A549 (cell line): ENCODE data around the gene HIVEP1. TPM values are rescaled to one million over a fixed set of nuclear protein-coding genes. Genes with fewer than 3 reads are reported as not detected.

Source experiments
- ATAC-seq, 2 experiments: fragments of 200-7000 bp in 1 of 2; fragments of >200 bp in 1 of 2; cut with Nextera tagmentation in 1 of 2; cut with Tn5 transposase in 1 of 2; 3 replicates each; pipeline versions ENCODE4 v1.8.0 to v1.9.1; 2018 to 2020; ENCODE audit warnings: mild to moderate bottlenecking in 1 of 2, moderate library complexity in 1 of 2
- CTCF ChIA-PET: fragments of 300-600 bp; sonication (Branson Sonifier 250); formaldehyde crosslinking; extraction: SDS; loops from one replicate; lab custom pipeline; 2021; ENCODE audit warnings: antibody characterized with exemption, inconsistent platforms; lab: Yijun Ruan, JAX
- POLR2A ChIA-PET: fragments of 350-600 bp; formaldehyde crosslinking; extraction: SDS; loops from one replicate; lab custom pipeline; 2021; ENCODE audit warnings: antibody characterized with exemption, inconsistent platforms; lab: Yijun Ruan, JAX
- DNase-seq, 2 experiments: peaks; one replicate each; pipeline versions ENCODE4 v3.0.0 to v3.0.0-alpha.2; 2011 to 2016; ENCODE audit warnings: low read depth in 1 of 2, low spot score in 1 of 2
- FAIRE-seq: peaks from 2 replicates; lab custom pipeline; 2011; peaks lifted over from hg19 to GRCh38; lab: Jason Lieb, UNC
- H3K27ac ChIP-seq, 2 experiments: fragments of >200 bp; sonication (Bioruptor Twin); formaldehyde crosslinking; 3 replicates each; pipeline ENCODE4 v1.5.1; 2016 to 2017
- H3K4me1 ChIP-seq: fragments of >200 bp; sonication (Bioruptor Twin); formaldehyde crosslinking; 3 replicates; pipeline ENCODE4 v1.6.1; 2016
- H3K4me2 ChIP-seq: fragments of >200 bp; sonication (Bioruptor Twin); formaldehyde crosslinking; 3 replicates; pipeline ENCODE4 v1.6.1; 2016
- H3K4me3 ChIP-seq: fragments of >200 bp; sonication (Bioruptor Twin); formaldehyde crosslinking; 3 replicates; pipeline ENCODE4 v1.5.1; 2016
- H3K9me3 ChIP-seq: fragments of >200 bp; sonication (Bioruptor Twin); formaldehyde crosslinking; 3 replicates; pipeline ENCODE4 v1.6.1; 2016
- BHLHE40 ChIP-seq: IDR thresholded peaks from 2 replicates; pipeline ENCODE4 v1.6.1; 2012; ENCODE audit warnings: low read depth, low read length, inconsistent platforms
- CBX2 ChIP-seq: fragments of 200-600 bp; sonication (generic); IDR thresholded peaks from 2 replicates; pipeline ENCODE4 v1.6.1; 2016; ENCODE audit warnings: low read depth, mild to moderate bottlenecking, borderline replicate concordance
- CBX8 ChIP-seq: fragments of 200-600 bp; sonication (generic); IDR thresholded peaks from 2 replicates; pipeline ENCODE4 v1.6.1; 2016
- CEBPB ChIP-seq, 2 experiments: fragments of >200 bp in 1 of 2; sonication (Bioruptor Twin) in 1 of 2; formaldehyde crosslinking in 1 of 2; IDR thresholded peaks; 2 replicates each; pipeline ENCODE4 v1.6.1; 2012 to 2016
- CHD2 ChIP-seq: fragments of 150-350 bp; IDR thresholded peaks from 2 replicates; pipeline ENCODE4 v1.6.1; 2014; ENCODE audit warnings: low read length; ENCODE audit not compliant: partially characterized antibody
- EHMT2 ChIP-seq: fragments of 200-600 bp; sonication (generic); IDR thresholded peaks from 2 replicates; pipeline ENCODE4 v1.6.1; 2016; ENCODE audit warnings: antibody characterized with exemption, low read depth, mild to moderate bottlenecking, moderate library complexity
- EP300 ChIP-seq, 2 experiments: fragments of >200 bp; sonication (Bioruptor Twin); formaldehyde crosslinking; IDR thresholded peaks; 2 replicates in 1 of 2; 3 replicates in 1 of 2; pipeline ENCODE4 v1.6.1; 2016 to 2017
- FOSL2 ChIP-seq, 2 experiments: fragments of 450-650 bp in 1 of 2; fragments of >200 bp in 1 of 2; sonication (Bioruptor Twin) in 1 of 2; formaldehyde crosslinking; IDR thresholded peaks; 2 replicates each; pipeline versions ENCODE4 v1.5.0 to v1.6.1; 2016 to 2020; ENCODE audit warnings: mild to moderate bottlenecking in 1 of 2, moderate library complexity in 1 of 2
- FOXS1 ChIP-seq: fragments of 250-450 bp; sonication (Bioruptor Pico); IDR thresholded peaks from 2 replicates; pipeline ENCODE4 v1.5.0; 2020; ENCODE audit warnings: mild to moderate bottlenecking, moderate library complexity
- HEYL ChIP-seq: fragments of 250-450 bp; sonication (Bioruptor Pico); IDR thresholded peaks from 2 replicates; pipeline ENCODE4 v1.8.0; 2021; ENCODE audit warnings: mild to moderate bottlenecking, moderate library complexity
- HOXA7 ChIP-seq: fragments of 250-450 bp; sonication (Bioruptor Pico); IDR thresholded peaks from 2 replicates; pipeline ENCODE4 v1.5.0; 2020; ENCODE audit warnings: mild to moderate bottlenecking, moderate library complexity
- HOXB5 ChIP-seq: fragments of 250-450 bp; sonication (Bioruptor Pico); IDR thresholded peaks from 2 replicates; pipeline ENCODE4 v1.5.0; 2020; ENCODE audit warnings: mild to moderate bottlenecking, moderate library complexity
- JUN ChIP-seq, 2 experiments: fragments of >200 bp; sonication (Bioruptor Twin); formaldehyde crosslinking; IDR thresholded peaks; 2 replicates in 1 of 2; 3 replicates in 1 of 2; pipeline ENCODE4 v1.6.1; 2016 to 2017
- KDM1A ChIP-seq: fragments of 200-600 bp; sonication (generic); IDR thresholded peaks from 2 replicates; pipeline ENCODE4 v1.6.1; 2016; ENCODE audit warnings: low read depth, mild to moderate bottlenecking
- KDM5A ChIP-seq: fragments of 200-600 bp; sonication (generic); IDR thresholded peaks from 2 replicates; pipeline ENCODE4 v1.6.1; 2016; ENCODE audit warnings: antibody characterized with exemption, mild to moderate bottlenecking
- MYC ChIP-seq: IDR thresholded peaks from 2 replicates; pipeline ENCODE4 v1.6.1; 2012; ENCODE audit warnings: mild to moderate bottlenecking, inconsistent platforms, low read length, improper control_type of control experiment, borderline replicate concordance
- NFE2L2 ChIP-seq: fragments of 150-350 bp; conservative IDR thresholded peaks from 2 replicates; pipeline ENCODE4 v1.6.1; 2014; ENCODE audit warnings: low read length
- POLR2AphosphoS2 ChIP-seq: conservative IDR thresholded peaks from 2 replicates; pipeline ENCODE4 v1.6.1; 2012; ENCODE audit warnings: low read length, improper control_type of control experiment, inconsistent platforms
- RCOR1 ChIP-seq: fragments of 150-350 bp; IDR thresholded peaks from 2 replicates; pipeline ENCODE4 v1.6.1; 2014; ENCODE audit warnings: antibody characterized with exemption, low read length, low read depth
- RFX5 ChIP-seq: fragments of 450-650 bp; IDR thresholded peaks from 2 replicates; pipeline ENCODE4 v1.7.1; 2014; ENCODE audit warnings: antibody characterized with exemption, mild to moderate bottlenecking, moderate library complexity
- RNF2 ChIP-seq: fragments of 200-600 bp; sonication (generic); IDR thresholded peaks from 2 replicates; pipeline ENCODE4 v1.6.1; 2016; ENCODE audit warnings: low read depth, mild to moderate bottlenecking, antibody characterized with exemption, moderate library complexity, borderline replicate concordance
- SMC3 ChIP-seq: fragments of >200 bp; sonication (Bioruptor Twin); formaldehyde crosslinking; IDR thresholded peaks from 3 replicates; pipeline ENCODE4 v1.6.1; 2018; ENCODE audit warnings: inconsistent platforms
- TP53 ChIP-seq: fragments of 250-450 bp; sonication (Bioruptor Pico); IDR thresholded peaks from 2 replicates; pipeline ENCODE4 v1.5.0; 2021; ENCODE audit warnings: mild to moderate bottlenecking, moderate library complexity
- ZC3H11A ChIP-seq: fragments of 450-650 bp; IDR thresholded peaks from 2 replicates; pipeline ENCODE4 v1.6.1; 2014; ENCODE audit warnings: antibody characterized with exemption, mild to moderate bottlenecking
- ZFP36 ChIP-seq: fragments of 450-650 bp; IDR thresholded peaks from 2 replicates; pipeline ENCODE4 v1.6.1; 2014; ENCODE audit warnings: borderline replicate concordance; ENCODE audit not compliant: partially characterized antibody
- WGBS: methylation state at CpG from one replicate; pipeline ENCODE4 v1.1.6; 2017; ENCODE audit errors: missing lambda C conversion rate; 5-methylcytosine and 5-hydroxymethylcytosine counted together
- polyA plus RNA-seq, 4 experiments: library from polyadenylated mRNA; depleted of rRNA in 3 of 4; stranded (reverse); fragments of >200 nt; fragmentation: RNase III in 1 of 4; extraction: RNeasy Plus Mini Kit Qiagen cat#74134 plus additional on column Dnase treatment in 1 of 4; gene quantifications; 2 replicates in 3 of 4; 3 replicates in 1 of 4; pipeline ENCODE4 v1.2.3, GENCODE V29; 2011 to 2017
- TF ChIP-seq, protein P1 (sequence below): fragments of 250-450 bp; sonication (Bioruptor Pico); IDR thresholded peaks from 2 replicates; pipeline ENCODE4 v1.5.0; 2021; ENCODE audit warnings: mild to moderate bottlenecking, moderate library complexity, borderline replicate concordance

HIVEP1 gene
- polyA plus RNA-seq, 2 of the 4 experiments (the other 2 are of a cell fraction), result 5.8 to 10.5 TPM

DNA sequence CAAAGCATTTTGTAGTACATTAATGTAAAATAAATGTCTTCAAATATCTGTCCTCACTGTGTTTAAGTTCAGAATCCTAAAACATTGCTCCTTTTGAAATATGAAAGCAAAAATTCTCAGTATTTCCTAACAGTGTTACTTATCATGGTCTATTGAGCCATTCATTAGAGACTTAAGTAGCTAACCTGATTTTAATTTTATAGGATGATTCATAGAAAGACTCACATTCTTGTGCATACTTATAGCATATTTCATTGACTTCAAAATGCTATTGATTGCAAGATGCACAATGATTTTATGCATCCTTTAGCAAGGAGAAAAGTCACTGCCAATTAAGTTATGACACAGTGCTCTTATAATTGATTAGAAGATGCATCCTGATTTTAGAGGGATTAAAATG is 85.7 kb downstream of the HIVEP1 start:
- no peak for ATAC-seq
- no peak for FAIRE-seq
- ChIA-PET CTCF (no interaction called here), POLR2A (no interaction called here)
- Histone ChIP-seq H3K4me3 (no peak overlapping the region), H3K9me3 (no peaks in the 10 kb centered on the region), H3K4me1 (no peaks in the 10 kb centered on the region), H3K27ac (no peak overlapping the region)
- DNase-seq, result no peak
- no peak for TF ChIP-seq BHLHE40
- no peak for TF ChIP-seq CHD2
- no peak for TF ChIP-seq HOXB5 (CRISPR knock-in tag)
- TF ChIP-seq, all 56 proteins: peak for 0
- H3K4me2 ChIP-seq, result no peak overlapping the region

DNA sequence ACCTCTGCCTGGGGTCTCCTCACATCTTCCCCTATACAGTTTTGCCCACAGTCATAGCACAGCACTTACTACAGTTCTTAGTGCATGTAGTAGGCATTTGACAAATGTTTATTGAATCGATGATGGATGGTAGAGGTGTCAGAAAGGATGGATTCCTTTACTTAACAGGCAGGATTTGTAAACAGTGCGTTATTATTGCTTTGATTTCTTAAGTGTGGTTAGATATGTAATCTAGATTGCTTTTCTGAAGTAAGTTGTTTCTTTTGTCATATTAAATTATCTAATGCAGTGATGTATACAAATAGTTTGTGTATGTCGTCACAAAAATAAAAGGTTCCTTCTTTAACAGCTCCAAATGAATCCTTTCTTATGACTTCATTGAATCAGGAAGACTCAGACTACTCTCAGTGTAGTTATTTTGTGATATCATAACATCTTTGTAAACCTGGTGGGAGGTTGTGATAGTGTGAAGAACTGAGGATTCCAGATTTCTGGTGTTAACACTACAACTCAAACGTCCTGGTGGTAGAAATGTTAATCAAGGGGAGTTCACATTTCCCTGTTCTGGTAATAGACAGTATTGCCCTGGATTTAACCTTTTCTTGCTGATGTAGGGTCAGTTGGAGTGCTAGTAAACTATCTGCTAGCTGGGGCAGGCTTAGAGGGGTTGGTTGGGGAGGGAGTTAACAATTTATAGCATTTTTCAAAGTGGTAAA is 87.7 kb downstream of the HIVEP1 start:
- CTCF ChIA-PET, result no interaction called here
- no peak for TF ChIP-seq JUN (IDR thresholded peaks at IDR 0.05)
- TF ChIP-seq, protein P1, sequence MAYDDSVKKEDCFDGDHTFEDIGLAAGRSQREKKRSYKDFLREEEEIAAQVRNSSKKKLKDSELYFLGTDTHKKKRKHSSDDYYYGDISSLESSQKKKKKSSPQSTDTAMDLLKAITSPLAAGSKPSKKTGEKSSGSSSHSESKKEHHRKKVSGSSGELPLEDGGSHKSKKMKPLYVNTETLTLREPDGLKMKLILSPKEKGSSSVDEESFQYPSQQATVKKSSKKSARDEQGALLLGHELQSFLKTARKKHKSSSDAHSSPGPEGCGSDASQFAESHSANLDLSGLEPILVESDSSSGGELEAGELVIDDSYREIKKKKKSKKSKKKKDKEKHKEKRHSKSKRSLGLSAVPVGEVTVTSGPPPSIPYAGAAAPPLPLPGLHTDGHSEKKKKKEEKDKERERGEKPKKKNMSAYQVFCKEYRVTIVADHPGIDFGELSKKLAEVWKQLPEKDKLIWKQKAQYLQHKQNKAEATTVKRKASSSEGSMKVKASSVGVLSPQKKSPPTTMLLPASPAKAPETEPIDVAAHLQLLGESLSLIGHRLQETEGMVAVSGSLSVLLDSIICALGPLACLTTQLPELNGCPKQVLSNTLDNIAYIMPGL (CRISPR knock-in tag), result no peak
- no peak for TF ChIP-seq SMC3
- TF ChIP-seq POLR2AphosphoS2, result no peak
- TF ChIP-seq EP300 (IDR thresholded peaks at IDR 0.05), result no peak
- no peak for TF ChIP-seq HOXA7
- TF ChIP-seq KDM1A, result no peak
- no peak for TF ChIP-seq FOSL2 (IDR thresholded peaks at IDR 0.05)
- no peak for TF ChIP-seq FOSL2 (CRISPR knock-in tag; IDR thresholded peaks at IDR 0.05)
- no peak for TF ChIP-seq RNF2
- no peak for TF ChIP-seq MYC
- TF ChIP-seq KDM5A, result no peak
- TF ChIP-seq EHMT2, result no peak
- TF ChIP-seq RFX5, result no peak
- TF ChIP-seq HEYL, result no peak
- no peak for TF ChIP-seq ZC3H11A
- TF ChIP-seq CEBPB (IDR thresholded peaks at IDR 0.05), result no peak
- TF ChIP-seq NFE2L2, result no peak
- FAIRE-seq, result no peak
- Histone ChIP-seq H3K4me2 (no peak overlapping the region), H3K9me3 (no peaks in the 10 kb centered on the region), H3K4me1 (no peaks in the 10 kb centered on the region), H3K27ac (no peak overlapping the region), H3K4me3 (no peak overlapping the region)
- DNase-seq, result no peak
- POLR2A ChIA-PET, result no interaction called here
- no peak for ATAC-seq
- 71% methylated on average over 4 of the region's 4 CpGs for WGBS

DNA sequence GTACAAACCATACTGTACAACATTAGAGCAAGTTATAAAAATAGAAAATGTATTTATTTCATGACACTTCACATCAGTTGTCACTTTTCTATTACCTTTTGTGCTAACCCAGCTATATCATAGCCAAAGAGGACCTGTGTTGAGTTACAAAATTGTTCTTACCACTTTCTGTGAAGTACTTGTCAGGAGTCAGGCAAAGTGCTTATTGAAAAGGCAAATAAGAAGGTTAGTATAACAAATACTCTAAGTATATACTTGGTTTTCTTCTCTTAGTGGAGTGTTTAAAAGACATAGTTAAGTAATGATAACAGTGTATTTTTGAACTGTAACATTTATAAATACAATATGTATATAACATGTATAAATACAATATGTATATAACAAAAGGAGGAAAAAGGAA is 88.9 kb downstream of the HIVEP1 start:
- POLR2A ChIA-PET, result no interaction called here
- TF ChIP-seq HOXB5 (CRISPR knock-in tag) (no peak), MYC (no peak), RNF2 (no peak), TP53 (no peak), CBX8 (no peak), KDM1A (no peak), HEYL (no peak), ZFP36 (no peak), FOXS1 (CRISPR knock-in tag) (no peak), CBX2 (no peak), RFX5 (no peak), RCOR1 (no peak), FOSL2 (IDR thresholded peaks at IDR 0.05) (no peak), FOSL2 (CRISPR knock-in tag; IDR thresholded peaks at IDR 0.05) (no peak)

More for the DNA sequence above, 88.9 kb downstream of the HIVEP1 start:
- CTCF ChIA-PET, result interaction anchor here (0.6 kb wide), 1 partner anchor 188 kb away, joined by 3 read pairs; no protein-coding TSS in a partner anchor
- Histone ChIP-seq H3K4me3 (no peak overlapping the region), H3K9me3 (no peaks in the 10 kb centered on the region), H3K27ac (no peak overlapping the region), H3K4me1 (no peaks in the 10 kb centered on the region), H3K4me2 (no peak overlapping the region)
- DNase-seq (no peak), FAIRE-seq (no peak), ATAC-seq (no peak)
